Measurements from ENCODE around the gene PCDHA5. TPM values are rescaled to one million over a fixed set of nuclear protein-coding genes. Genes with fewer than 3 reads are reported as not detected.

The PCDHA5 gene
- total RNA-seq, 1 donor from 2014 or later: 0.09 TPM

Other genes with a start within 250 kb of the PCDHA5 start
- gene CD14, start 188.4 kb upstream of the PCDHA5 start, total RNA-seq: 0.09 and 2.2 TPM in 2 replicates
- gene TMCO6, start 182.2 kb upstream of the PCDHA5 start, total RNA-seq: 7.4 and 10.5 TPM in 2 replicates
- gene NDUFA2, start 174.0 kb upstream of the PCDHA5 start, total RNA-seq: 54.1 and 75.7 TPM in 2 replicates
- 109 and 111 TPM in 2 replicates for gene IK, start 173.8 kb upstream of the PCDHA5 start, total RNA-seq
- 26.4 and 29.5 TPM in 2 replicates for gene WDR55, start 156.7 kb upstream of the PCDHA5 start, total RNA-seq
- 0.09 and 0.19 TPM in 2 replicates for gene DND1, start 148.0 kb upstream of the PCDHA5 start, total RNA-seq
- 79.3 and 96.4 TPM in 2 replicates for gene HARS1, start 130.2 kb upstream of the PCDHA5 start, total RNA-seq
- gene HARS2, start 130.2 kb upstream of the PCDHA5 start, total RNA-seq: 31.3 and 32.5 TPM in 2 replicates
- 54.5 and 63.3 TPM in 2 replicates for gene ZMAT2, start 121.2 kb upstream of the PCDHA5 start, total RNA-seq
- under 0.01 TPM in 1 of 2 replicates, not detected in the other for gene PCDHA1, start 35.5 kb upstream of the PCDHA5 start, total RNA-seq
- gene PCDHA2, start 26.8 kb upstream of the PCDHA5 start, total RNA-seq: 0.18 and 0.19 TPM in 2 replicates
- gene PCDHA3, start 20.6 kb upstream of the PCDHA5 start, total RNA-seq: 0.28 and 0.36 TPM in 2 replicates
- gene PCDHA4, start 14.5 kb upstream of the PCDHA5 start, total RNA-seq: 0.75 and 1.1 TPM in 2 replicates
- 0.56 and 0.63 TPM in 2 replicates for gene PCDHA6, start 6.3 kb downstream of the PCDHA5 start, total RNA-seq
- gene PCDHA7, start 12.7 kb downstream of the PCDHA5 start, total RNA-seq: 0.27 and 0.28 TPM in 2 replicates
- gene PCDHA8, start 19.6 kb downstream of the PCDHA5 start, total RNA-seq: 0.09 and 0.19 TPM in 2 replicates
- 0.09 TPM in 2 replicates for gene PCDHA9, start 26.8 kb downstream of the PCDHA5 start, total RNA-seq
- gene PCDHA10, start 34.3 kb downstream of the PCDHA5 start, total RNA-seq: 0.45 and 0.56 TPM in 2 replicates
- 0.09 and 0.27 TPM in 2 replicates for gene PCDHA11, start 47.3 kb downstream of the PCDHA5 start, total RNA-seq
- gene PCDHA12, start 53.7 kb downstream of the PCDHA5 start, total RNA-seq: 0.09 and 0.19 TPM in 2 replicates
- 0.09 and 0.19 TPM in 2 replicates for gene PCDHA13, start 60.5 kb downstream of the PCDHA5 start, total RNA-seq
- gene PCDHAC1, start 104.7 kb downstream of the PCDHA5 start, total RNA-seq: 0.18 and 0.19 TPM in 2 replicates
- 0.09 and 2.4 TPM in 2 replicates for gene PCDHAC2, start 144.9 kb downstream of the PCDHA5 start, total RNA-seq
- gene PCDHB1, start 229.8 kb downstream of the PCDHA5 start, total RNA-seq: not detected in 2 replicates

Measured in endothelial cell of coronary artery (primary cell).